GM18519 (cell line): Measurements from ENCODE around the gene TICAM1.

ENCODE experiments used
- ATAC-seq: cut with Tn5 transposase; IDR thresholded peaks from one replicate; pipeline ENCODE4 v1.9.1; 2021; ENCODE audit warnings: mild to moderate bottlenecking, moderate library complexity; ENCODE audit not compliant: unreplicated experiment, low FRiP score

TICAM1 gene

GRCh38 chr19:4775627-4776152 lies 55.8 kb downstream of the TICAM1 start:
- ATAC-seq: no peak

DNA sequence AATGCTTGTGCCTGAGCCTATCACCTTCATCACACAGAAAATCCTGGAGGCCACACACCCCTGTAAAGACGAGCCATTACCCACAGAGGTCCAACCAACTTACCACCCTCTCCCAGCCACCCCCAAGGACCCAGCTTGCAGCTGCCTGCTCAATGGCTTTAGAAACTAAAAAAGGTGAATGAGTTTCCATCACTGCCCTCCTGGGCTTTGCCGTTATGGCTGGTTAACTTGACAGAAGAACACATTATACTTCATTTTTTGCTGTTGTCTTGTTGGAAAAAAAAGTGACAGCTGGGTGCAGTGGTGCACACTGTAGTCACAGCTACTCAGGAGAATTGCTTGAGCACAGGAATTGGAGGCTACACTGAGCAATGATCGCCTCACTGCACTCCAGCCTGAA lies 57.4 kb downstream of the TICAM1 start:
- no peak for ATAC-seq

DNA sequence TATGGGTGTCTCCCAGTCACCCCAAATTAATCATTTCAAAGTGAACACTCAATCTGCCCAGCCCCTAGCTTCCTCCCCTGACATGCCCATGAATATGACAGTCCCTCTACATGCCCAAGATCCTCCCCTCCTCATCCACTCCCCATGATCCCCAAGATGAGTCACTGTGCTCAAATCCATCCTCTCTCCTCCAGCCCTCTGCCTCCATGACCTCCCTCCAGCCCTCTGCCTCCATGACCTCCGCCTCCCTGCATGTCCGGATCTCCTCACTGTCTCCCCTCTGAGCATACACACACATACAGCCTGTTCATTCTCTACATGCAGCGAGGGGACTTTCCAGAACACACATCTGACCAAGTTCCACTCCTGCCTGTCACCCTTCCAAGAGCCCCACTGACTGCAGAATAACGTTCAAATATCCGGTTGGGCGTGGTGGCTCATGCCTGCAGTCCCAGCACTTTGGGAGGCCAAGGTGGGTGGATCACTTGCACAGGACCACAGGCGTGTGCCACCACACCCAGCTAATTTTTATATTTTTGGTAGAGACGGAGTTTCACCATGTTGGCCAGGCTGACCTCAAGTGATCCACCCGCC lies 58.4 kb downstream of the TICAM1 start:
- ATAC-seq: no peak

GRCh38 chr19:4772566-4772965 lies 58.9 kb downstream of the TICAM1 start:
- ATAC-seq: no peak

DNA sequence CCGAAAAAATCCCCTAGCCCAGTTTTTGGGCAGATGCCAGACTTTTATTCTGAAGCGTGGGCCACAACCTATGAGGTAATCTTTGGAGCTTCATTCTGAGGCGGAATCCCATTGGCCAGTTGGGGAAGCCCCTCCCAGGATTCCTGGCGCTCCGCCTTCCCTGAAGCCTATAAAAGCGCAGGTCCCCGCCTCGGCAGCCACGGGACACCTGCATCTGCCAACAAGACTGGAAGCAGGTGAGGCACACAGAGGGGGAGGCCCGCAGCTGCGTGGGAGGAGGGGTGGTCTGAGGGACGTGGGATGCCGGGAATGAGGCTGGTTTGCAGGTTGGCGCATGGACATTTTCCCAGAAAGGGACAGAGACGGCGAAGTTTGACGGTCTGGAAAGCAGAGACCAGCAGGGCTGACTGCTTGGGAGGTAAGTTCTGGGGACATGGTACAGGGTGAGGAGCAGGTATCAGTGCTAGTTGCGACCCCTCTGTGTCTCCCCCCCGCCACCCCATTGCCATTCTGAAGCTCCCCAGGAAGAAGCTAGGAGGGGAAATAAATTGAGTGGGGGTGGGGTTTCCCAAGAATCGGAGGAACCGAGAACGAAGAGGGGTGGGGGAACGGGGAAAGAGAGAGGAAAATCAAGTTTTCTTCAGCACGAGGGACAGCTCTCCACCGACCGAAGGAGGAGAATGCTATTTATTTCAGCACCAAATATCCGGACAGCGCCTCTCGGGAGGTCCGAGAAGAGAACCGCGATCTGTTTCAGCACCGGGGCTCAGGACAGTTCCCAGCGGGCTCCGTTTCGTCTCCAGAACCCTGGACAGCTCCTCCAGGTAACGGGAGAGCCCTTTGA lies 62.4 kb downstream of the TICAM1 start:
- ATAC-seq: no peak
